GM12865 (cell line): Measurements from ENCODE around the gene DNAAF8.

ENCODE experiments used
- DNase-seq: peaks from one replicate; pipeline ENCODE4 v3.0.0; 2010; ENCODE audit warnings: low read depth
- H3K4me3 ChIP-seq: 2 replicates; pipeline ENCODE4 v1.5.1; 2011; ENCODE audit warnings: mild to moderate bottlenecking, low read depth, low read length, control low read depth
- CTCF ChIP-seq: IDR thresholded peaks from 2 replicates; pipeline ENCODE4 v1.5.1; 2011; ENCODE audit warnings: low read length, control low read depth, low read depth, inconsistent platforms; ENCODE audit not compliant: insufficient read depth; ENCODE audit errors: missing control alignments

Gene DNAAF8

DNA sequence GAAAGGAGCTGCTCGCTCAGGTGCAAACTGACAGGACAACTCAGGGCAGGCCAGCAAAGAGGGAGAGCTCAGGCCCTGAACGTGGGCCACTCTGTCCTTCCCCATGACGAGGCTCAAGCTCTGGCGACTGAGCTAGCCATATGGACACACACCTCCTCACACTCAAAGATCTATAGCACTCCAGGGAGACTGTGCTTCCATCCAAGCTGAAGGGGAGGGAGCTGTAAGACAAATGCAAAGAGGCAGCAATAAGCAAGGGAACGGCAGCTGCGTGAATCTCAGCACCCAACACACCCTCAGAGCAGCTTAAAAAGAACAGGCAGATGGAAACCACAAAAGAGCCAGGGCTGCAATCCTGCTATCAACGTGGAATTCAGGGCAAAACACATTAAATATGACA, 27.5 kb upstream of the DNAAF8 start:
- no peak for TF ChIP-seq CTCF
- DNase-seq = no peak
- H3K4me3 ChIP-seq = no peak overlapping the region

DNA sequence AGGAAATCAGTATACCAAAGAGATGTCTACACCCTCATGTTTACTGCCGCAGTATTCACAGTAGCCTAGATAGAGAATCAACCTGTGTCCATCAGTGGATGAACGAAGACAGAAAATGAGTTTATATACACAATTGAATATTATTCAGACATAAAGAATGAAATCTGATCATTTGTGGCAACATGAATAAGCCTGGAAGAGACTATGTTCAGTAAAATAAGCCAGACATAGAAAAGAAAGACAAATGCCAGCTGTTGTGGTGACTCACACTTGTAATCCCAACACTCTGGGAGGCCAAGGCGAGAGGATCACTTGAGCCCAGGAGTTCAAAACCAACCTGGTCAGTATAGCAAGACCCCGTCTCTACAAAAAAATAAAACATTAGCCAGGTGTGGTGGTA, 24.9 kb upstream of the DNAAF8 start:
- TF ChIP-seq CTCF = no peak

GRCh38 chr16:4713663-4714501, 20.5 kb upstream of the DNAAF8 start:
- H3K4me3 ChIP-seq = no peak overlapping the region
- no peak for TF ChIP-seq CTCF
- DNase-seq = no peak

More for the DNA sequence above, 24.9 kb upstream of the DNAAF8 start:
- DNase-seq = no peak
- H3K4me3 ChIP-seq = no peak overlapping the region

GRCh38 chr16:4714996-4715395, 19.3 kb upstream of the DNAAF8 start:
- H3K4me3 ChIP-seq = no peak overlapping the region
- no peak for TF ChIP-seq CTCF
- no peak for DNase-seq

DNA sequence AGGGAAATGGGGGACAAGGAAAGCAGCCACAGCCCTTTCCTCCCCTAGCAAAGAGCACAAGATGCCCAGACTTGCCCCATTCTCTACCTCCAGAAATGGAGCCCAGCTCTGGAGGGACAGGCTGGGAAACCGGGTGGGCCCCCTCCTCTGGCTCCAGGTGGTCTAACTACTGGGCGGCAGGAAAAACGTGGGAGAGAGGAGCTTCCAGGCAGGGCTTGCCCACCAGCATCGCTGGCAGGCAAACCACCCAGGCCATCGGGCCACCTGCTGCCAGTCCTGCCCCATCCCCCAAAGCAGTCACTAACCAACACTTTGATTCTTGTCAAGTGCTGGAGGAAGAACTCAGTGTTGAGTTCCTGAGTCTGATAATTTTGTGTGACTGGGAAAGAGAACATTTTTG, 15.9 kb upstream of the DNAAF8 start:
- DNase-seq = no peak
- TF ChIP-seq CTCF = no peak
- no peak overlapping the region for H3K4me3 ChIP-seq

GRCh38 chr16:4723071-4723767, 11.1 kb upstream of the DNAAF8 start:
- no peak for TF ChIP-seq CTCF
- DNase-seq = no peak
- no peak overlapping the region for H3K4me3 ChIP-seq

DNA sequence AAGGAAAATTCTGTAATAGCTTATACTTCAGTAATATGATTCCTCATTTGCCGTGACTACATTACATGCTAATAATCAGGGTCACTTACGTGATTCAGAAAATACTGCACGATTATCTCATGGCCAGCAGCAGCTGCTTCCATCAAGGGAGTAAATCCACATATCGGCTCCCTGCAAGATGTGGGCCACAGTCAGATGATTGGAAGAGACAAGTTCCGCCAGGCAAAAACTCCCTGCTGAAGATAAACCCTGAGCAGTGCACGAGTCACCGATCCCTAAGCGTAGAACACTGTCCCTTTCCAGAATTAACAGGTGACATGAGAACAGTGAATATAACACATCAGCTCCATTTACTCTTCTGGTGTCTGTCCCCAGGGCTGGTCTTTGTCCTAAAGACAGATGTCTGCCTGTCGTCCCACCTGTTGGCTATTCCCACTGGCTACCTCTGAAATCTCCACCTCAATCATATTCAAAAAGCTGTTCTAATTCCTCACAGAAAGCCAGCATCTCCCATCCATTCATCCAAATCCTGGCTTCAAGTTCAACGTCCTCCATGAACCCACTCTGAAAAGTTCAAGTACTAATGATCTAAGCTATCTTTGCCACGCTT, 9.6 kb upstream of the DNAAF8 start:
- no peak for TF ChIP-seq CTCF
- DNase-seq = no peak
- no peak overlapping the region for H3K4me3 ChIP-seq
